BE2C (cell line): ENCODE data around the gene DIS3L2.

ENCODE experiments used
- DNase-seq: peaks from one replicate; pipeline ENCODE4 v3.0.0-alpha.2; 2020
- H3K27me3 ChIP-seq: fragments of 250-450 bp; sonication (Bioruptor Pico); 2 replicates; pipeline ENCODE4 v1.5.1; 2020; ENCODE audit warnings: mild to moderate bottlenecking
- H3K36me3 ChIP-seq: fragments of 250-450 bp; sonication (Bioruptor Pico); 2 replicates; pipeline ENCODE4 v1.5.1; 2020; ENCODE audit warnings: mild to moderate bottlenecking
- H3K4me1 ChIP-seq: fragments of 250-450 bp; sonication (Bioruptor Pico); 2 replicates; pipeline ENCODE4 v1.5.1; 2020
- H3K4me3 ChIP-seq: 2 replicates; pipeline ENCODE4 v1.5.1; 2011; ENCODE audit warnings: low read depth, low read length
- H3K9me3 ChIP-seq: fragments of 250-450 bp; sonication (Bioruptor Pico); 2 replicates; pipeline ENCODE4 v1.5.1; 2020
- TF ChIP-seq, protein P1 (sequence below): IDR thresholded peaks from 2 replicates; pipeline ENCODE4 v1.5.1; 2012; ENCODE audit warnings: mild to moderate bottlenecking, low read depth, low read length

Gene DIS3L2

DNA sequence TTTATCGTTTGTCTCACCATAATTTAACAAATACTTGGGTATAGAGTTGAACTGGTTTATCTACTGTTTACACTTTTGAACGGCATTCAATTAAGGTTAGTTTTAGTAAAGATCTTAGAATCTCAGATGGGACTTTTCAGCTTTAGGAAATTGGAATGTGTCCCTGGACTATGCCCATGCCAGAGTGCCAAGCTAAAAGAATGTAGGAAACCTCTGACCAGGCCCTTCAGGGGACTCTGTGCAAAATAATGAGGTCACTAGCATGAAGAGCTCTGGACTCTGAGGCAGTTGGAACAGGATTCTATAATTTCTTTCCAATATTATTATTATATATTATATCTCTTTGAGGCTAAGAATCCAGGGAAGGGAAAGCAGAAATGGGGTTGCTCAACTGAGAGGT lies 13.5 kb downstream of the DIS3L2 start:
- TF ChIP-seq, protein P1, sequence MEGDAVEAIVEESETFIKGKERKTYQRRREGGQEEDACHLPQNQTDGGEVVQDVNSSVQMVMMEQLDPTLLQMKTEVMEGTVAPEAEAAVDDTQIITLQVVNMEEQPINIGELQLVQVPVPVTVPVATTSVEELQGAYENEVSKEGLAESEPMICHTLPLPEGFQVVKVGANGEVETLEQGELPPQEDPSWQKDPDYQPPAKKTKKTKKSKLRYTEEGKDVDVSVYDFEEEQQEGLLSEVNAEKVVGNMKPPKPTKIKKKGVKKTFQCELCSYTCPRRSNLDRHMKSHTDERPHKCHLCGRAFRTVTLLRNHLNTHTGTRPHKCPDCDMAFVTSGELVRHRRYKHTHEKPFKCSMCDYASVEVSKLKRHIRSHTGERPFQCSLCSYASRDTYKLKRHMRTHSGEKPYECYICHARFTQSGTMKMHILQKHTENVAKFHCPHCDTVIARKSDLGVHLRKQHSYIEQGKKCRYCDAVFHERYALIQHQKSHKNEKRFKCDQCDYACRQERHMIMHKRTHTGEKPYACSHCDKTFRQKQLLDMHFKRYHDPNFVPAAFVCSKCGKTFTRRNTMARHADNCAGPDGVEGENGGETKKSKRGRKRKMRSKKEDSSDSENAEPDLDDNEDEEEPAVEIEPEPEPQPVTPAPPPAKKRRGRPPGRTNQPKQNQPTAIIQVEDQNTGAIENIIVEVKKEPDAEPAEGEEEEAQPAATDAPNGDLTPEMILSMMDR = no peak
- no peaks in the 10 kb centered on the region for H3K27me3 ChIP-seq
- DNase-seq = no peak

GRCh38 chr2:231977430-231977829 lies 15.9 kb downstream of the DIS3L2 start:
- no peaks in the 10 kb centered on the region for H3K9me3 ChIP-seq

More for the DNA sequence above, 13.5 kb downstream of the DIS3L2 start:
- H3K36me3 ChIP-seq = no peaks in the 10 kb centered on the region
- H3K4me3 ChIP-seq = no peak overlapping the region
- H3K4me1 ChIP-seq = no peaks in the 10 kb centered on the region
- no peaks in the 10 kb centered on the region for H3K9me3 ChIP-seq

GRCh38 chr2:231984992-231985391 lies 23.5 kb downstream of the DIS3L2 start:
- no peaks in the 10 kb centered on the region for H3K9me3 ChIP-seq
- TF ChIP-seq, protein P1 = no peak
- H3K36me3 ChIP-seq = no peaks in the 10 kb centered on the region
- no peak for DNase-seq
- H3K27me3 ChIP-seq = no peaks in the 10 kb centered on the region
- peaks cover 15% of the 10 kb centered on the region for H3K4me1 ChIP-seq
- H3K4me3 ChIP-seq = no peak overlapping the region

More at GRCh38 chr2:231977430-231977829, 15.9 kb downstream of the DIS3L2 start:
- TF ChIP-seq, protein P1 = no peak
- Histone ChIP-seq H3K27me3 (no peaks in the 10 kb centered on the region), H3K4me3 (no peak overlapping the region), H3K36me3 (no peaks in the 10 kb centered on the region), H3K4me1 (no peaks in the 10 kb centered on the region)
- DNase-seq = no peak

DNA sequence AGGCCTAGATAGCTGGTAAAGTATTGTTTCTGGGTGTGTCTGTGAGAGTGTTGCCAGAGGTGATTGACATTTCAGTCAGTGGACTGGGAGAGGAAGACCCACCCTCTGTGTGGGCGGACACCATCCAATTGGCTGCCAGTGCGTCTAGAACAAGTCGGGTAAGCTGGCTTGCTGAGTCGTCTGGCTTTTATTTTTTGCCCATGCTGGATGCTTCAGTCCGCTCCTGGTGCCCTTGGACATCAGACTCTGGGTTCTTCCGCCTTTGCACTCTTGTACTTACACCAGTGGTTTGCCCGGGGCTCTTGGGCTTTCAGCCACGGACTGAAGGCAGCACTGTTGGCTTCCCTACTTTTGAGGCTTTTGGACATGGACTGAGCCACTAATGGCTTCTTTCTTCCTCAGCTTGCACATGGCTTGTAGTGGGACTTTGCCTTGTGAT lies 24.3 kb downstream of the DIS3L2 start:
- Histone ChIP-seq H3K4me1 (peaks cover 15% of the 10 kb centered on the region), H3K4me3 (peak overlapping the region; percentile 74), H3K9me3 (no peaks in the 10 kb centered on the region), H3K27me3 (no peaks in the 10 kb centered on the region), H3K36me3 (no peaks in the 10 kb centered on the region)
- DNase-seq = peak; percentile 89
- TF ChIP-seq, protein P1 = no peak

DNA sequence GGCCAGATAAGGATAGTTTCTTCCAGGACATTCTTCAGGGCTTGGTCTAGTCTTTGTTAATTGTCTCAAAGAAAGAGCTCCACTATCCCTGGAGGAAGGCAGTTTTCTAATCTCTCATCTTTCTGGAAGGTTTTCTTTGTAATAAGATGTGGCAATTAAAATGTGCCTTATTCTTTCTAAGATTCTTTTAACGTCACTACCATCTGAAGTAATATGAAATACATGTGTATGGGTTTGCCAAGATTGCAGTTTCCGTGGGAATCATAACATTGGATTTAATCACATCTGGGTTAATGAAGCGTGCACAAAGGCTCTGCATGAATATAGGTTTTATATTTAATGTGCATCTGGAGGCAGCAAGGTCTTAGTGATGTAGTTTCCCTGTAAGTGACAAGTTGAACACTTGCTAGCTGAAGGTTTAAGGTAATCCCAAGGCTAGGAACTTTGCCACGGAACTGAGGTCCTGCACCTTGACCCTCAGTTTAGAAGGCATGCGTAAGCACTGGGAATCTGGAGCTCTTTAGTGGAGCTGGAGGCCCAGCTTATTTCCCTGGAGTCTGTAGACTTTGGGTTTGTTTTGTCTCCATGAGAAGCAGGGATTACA lies 25.7 kb downstream of the DIS3L2 start:
- no peaks in the 10 kb centered on the region for H3K36me3 ChIP-seq
- H3K4me3 ChIP-seq = no peak overlapping the region
- H3K9me3 ChIP-seq = no peaks in the 10 kb centered on the region
- no peak for DNase-seq
- TF ChIP-seq, protein P1 = no peak
- H3K4me1 ChIP-seq = peaks cover 15% of the 10 kb centered on the region
- H3K27me3 ChIP-seq = no peaks in the 10 kb centered on the region

DNA sequence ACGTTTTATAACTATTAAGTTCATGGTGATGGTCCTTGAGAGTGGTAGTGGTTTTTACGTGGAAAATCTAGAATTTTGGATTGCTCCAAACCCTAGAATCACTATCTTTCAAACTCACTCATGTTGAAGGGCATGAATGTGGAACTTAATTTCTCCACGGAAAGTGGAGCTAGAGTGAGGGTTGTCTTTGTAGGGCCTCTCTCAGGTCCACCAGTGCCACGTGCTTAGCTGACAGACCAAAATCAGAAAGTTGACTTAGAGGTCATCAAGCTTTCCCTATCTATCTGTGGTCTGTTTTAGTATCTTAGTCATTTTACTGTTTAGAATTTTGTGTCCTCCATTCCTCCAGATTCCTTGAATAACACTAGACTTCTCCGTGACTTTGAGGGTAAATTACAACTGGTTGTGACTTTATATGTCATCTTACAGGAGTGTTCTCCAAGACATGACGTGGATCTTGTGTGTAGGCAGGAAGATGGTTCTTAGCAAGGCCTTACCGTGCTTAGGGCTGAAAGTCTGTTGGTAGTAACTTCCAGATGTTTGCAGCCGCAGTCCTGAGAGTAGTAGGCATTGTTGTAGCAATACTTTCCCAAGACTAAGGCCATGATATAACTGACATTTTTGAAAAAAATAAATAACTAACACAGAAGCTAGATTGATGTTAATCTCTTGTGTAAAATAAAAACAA lies 26.8 kb downstream of the DIS3L2 start:
- Histone ChIP-seq H3K36me3 (no peaks in the 10 kb centered on the region), H3K4me1 (peaks cover 15% of the 10 kb centered on the region), H3K4me3 (no peak overlapping the region), H3K9me3 (no peaks in the 10 kb centered on the region), H3K27me3 (no peaks in the 10 kb centered on the region)
- DNase-seq = no peak
- TF ChIP-seq, protein P1 = no peak
